ENCODE measurements around the gene MEIS2.

DNA sequence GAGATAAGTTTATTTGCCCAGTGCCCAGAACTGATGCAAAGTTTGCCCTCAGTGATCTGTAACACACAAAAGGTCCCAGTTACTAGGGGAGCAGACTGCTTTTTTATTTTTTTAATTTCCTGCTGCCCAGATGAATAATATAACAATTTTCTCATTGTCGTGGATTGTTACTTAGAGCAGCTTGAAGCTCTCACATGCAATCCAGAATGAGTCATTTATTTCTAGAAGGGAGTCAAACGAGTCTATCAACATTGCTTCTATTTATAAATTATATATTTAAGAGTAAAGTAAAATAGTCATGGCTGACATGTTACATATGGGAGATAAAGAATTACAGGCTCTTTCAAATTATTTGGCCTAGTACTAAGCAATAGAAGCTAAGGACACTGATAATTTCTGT is 41.3 kb downstream of the MEIS2 start:
- TF ChIP-seq POLR2A (IDR thresholded peaks at IDR 0.05; ENCODE audit: low read depth, low read length) (no peak), POLR2AphosphoS5 (IDR thresholded peaks at IDR 0.05; ENCODE audit: low read depth, low read length) (no peak), TAF1 (IDR thresholded peaks at IDR 0.05; ENCODE audit: borderline replicate concordance, low read depth, low read length) (no peak)

All from GM12892 (cell line).